Natural killer cell (primary cell): ENCODE data around the gene APOBEC3A. TPM values are rescaled to one million over a fixed set of nuclear protein-coding genes. Genes with fewer than 3 reads are reported as not detected.
"Not testable (repeated sequence)": the region's sequence is repeated elsewhere in the genome, so short reads cannot be mapped to it uniquely, and the experiment has no call there.

Source experiments
- ATAC-seq, 3 donors: fragments of 150-1000 bp in 2 of 3; fragments of 200-7000 bp in 1 of 3; cut with Tn5 transposase; 1 replicate in 1 of 3; 2 replicates in 2 of 3; pipeline ENCODE4 v1.10.0; 2021; ENCODE audit warnings: mild to moderate bottlenecking in 2 of 3, moderate library complexity in 2 of 3
- DNase-seq, 2 donors: peaks; one replicate each; pipeline versions ENCODE4 v3.0.0 to v3.0.0-alpha.2; 2013 to 2021; ENCODE audit warnings: mixed read lengths in 1 of 2
- H3K27ac ChIP-seq: one replicate; pipeline ENCODE4 v1.5.1; 2013; ENCODE audit warnings: mild to moderate bottlenecking, low read length
- H3K27me3 ChIP-seq: one replicate; pipeline ENCODE4 v1.6.1; 2013; ENCODE audit warnings: low read length; ENCODE audit not compliant: control insufficient read depth, insufficient read depth
- H3K36me3 ChIP-seq: one replicate; pipeline ENCODE4 v1.6.1; 2013; ENCODE audit warnings: low read length; ENCODE audit not compliant: control insufficient read depth, insufficient read depth
- H3K4me1 ChIP-seq: one replicate; pipeline ENCODE4 v1.6.1; 2013; ENCODE audit warnings: low read length; ENCODE audit not compliant: control insufficient read depth, insufficient read depth
- H3K4me3 ChIP-seq: one replicate; pipeline ENCODE4 v1.5.1; 2013; ENCODE audit warnings: low read length
- H3K9me3 ChIP-seq: one replicate; pipeline ENCODE4 v1.6.1; 2013; ENCODE audit warnings: low read length; ENCODE audit not compliant: control insufficient read depth, insufficient read depth
- H3K27ac Mint-ChIP-seq, 2 donors: one replicate each; pipeline ENCODE4 v1.8.0; 2022; ENCODE audit warnings: mild to moderate bottlenecking in 2 of 2, mixed read lengths in 2 of 2, moderate library complexity in 1 of 2
- H3K27me3 Mint-ChIP-seq, 2 donors: one replicate each; pipeline ENCODE4 v1.8.0; 2022; ENCODE audit warnings: low read depth in 2 of 2, mixed read lengths in 2 of 2
- H3K36me3 Mint-ChIP-seq: one replicate; pipeline ENCODE4 v1.8.0; 2022; ENCODE audit warnings: mixed read lengths
- H3K4me1 Mint-ChIP-seq, 2 donors: one replicate each; pipeline ENCODE4 v1.8.0; 2022; ENCODE audit warnings: mixed read lengths in 2 of 2
- H3K4me3 Mint-ChIP-seq: one replicate; pipeline ENCODE4 v1.8.0; 2022; ENCODE audit warnings: mild to moderate bottlenecking, moderate library complexity, mixed read lengths
- H3K9me3 Mint-ChIP-seq, 2 donors: one replicate each; pipeline ENCODE4 v1.8.0; 2022; ENCODE audit warnings: mixed read lengths in 2 of 2
- CTCF ChIP-seq: fragments of 200-600 bp; IDR thresholded peaks from one replicate; pipeline ENCODE4 v1.8.0; 2022; ENCODE audit warnings: antibody characterized with exemption
- WGBS: methylation state at CpG from one replicate; pipeline ENCODE4 v1.1.7; 2013; ENCODE audit warnings: missing lambda C conversion rate; ENCODE audit not compliant: insufficient coverage; 5-methylcytosine and 5-hydroxymethylcytosine counted together
- intact Hi-C: fragments of 100-400 bp; cut with micrococcal nuclease; formaldehyde crosslinking; loops from one replicate; pipeline ENCODE4 v1.14.2; 2022
- total RNA-seq, 4 donors: library from RNA; stranded (reverse); fragments of 120-200 nt in 1 of 4; gene quantifications; one replicate each; pipeline versions ENCODE4 v1.2.3 to v1.2.4, GENCODE V29; 2013 to 2022

Gene APOBEC3A
- total RNA-seq, 3 donors from 2014 or later (not counting 1 experiment from before 2014, with no cell fraction given): 0.66 to 48.1 (median 4.3) TPM

- DNase-seq (no peak), ATAC-seq (no peak)
- no peaks in the 10 kb centered on the region for H3K9me3 Mint-ChIP-seq
- peak overlapping the region in 1 of 2 donors; percentile 42 for H3K27ac Mint-ChIP-seq
- H3K36me3 ChIP-seq: no peaks in the 10 kb centered on the region
- H3K4me3 ChIP-seq: no peak overlapping the region
- peaks cover 0 to 21% of the 10 kb centered on the region in 2 donors for H3K4me1 Mint-ChIP-seq
- no peak overlapping the region for H3K4me3 Mint-ChIP-seq
- H3K27ac ChIP-seq: no peak overlapping the region
- no peaks in the 10 kb centered on the region for H3K9me3 ChIP-seq
- peaks cover 34% of the 10 kb centered on the region for H3K4me1 ChIP-seq
- TF ChIP-seq CTCF: no peak
- WGBS: 95% methylated on average over 3 of the region's 3 CpGs
- no peaks in the 10 kb centered on the region for H3K36me3 Mint-ChIP-seq
- intact Hi-C loops: no loop called here
- no peaks in the 10 kb centered on the region for H3K27me3 ChIP-seq
- no peaks in the 10 kb centered on the region for H3K27me3 Mint-ChIP-seq
Measured at GRCh38 chr22:38986629-38987028, 29.2 kb downstream of the APOBEC3A start.

- H3K9me3 ChIP-seq: no peaks in the 10 kb centered on the region
- H3K4me3 Mint-ChIP-seq: no peak overlapping the region
- no peak overlapping the region for H3K4me3 ChIP-seq
- H3K27me3 ChIP-seq: no peaks in the 10 kb centered on the region
- H3K4me1 Mint-ChIP-seq: peaks cover 0 to 14% of the 10 kb centered on the region in 2 donors
- 92% methylated on average over 8 of the region's 8 CpGs for WGBS
- no peak for TF ChIP-seq CTCF
- no peaks in the 10 kb centered on the region for H3K36me3 ChIP-seq
- H3K27ac ChIP-seq: no peak overlapping the region
- H3K27me3 Mint-ChIP-seq: peaks cover 0 to under 1% of the 10 kb centered on the region in 2 donors
- peaks cover 27% of the 10 kb centered on the region for H3K4me1 ChIP-seq
- no peaks in the 10 kb centered on the region for H3K36me3 Mint-ChIP-seq
- H3K9me3 Mint-ChIP-seq: no peaks in the 10 kb centered on the region
- H3K27ac Mint-ChIP-seq: no peak overlapping the region
- ATAC-seq (no peak), DNase-seq (no peak)
- intact Hi-C loops: no loop called here
Measured at GRCh38 chr22:38987171-38987895, 29.9 kb downstream of the APOBEC3A start.

- no peaks in the 10 kb centered on the region for H3K9me3 ChIP-seq
- Mint-ChIP-seq H3K27me3 (peaks cover 0 to 6% of the 10 kb centered on the region in 2 donors), H3K9me3 (no peaks in the 10 kb centered on the region), H3K4me3 (no peak overlapping the region), H3K27ac (no peak overlapping the region), H3K36me3 (no peaks in the 10 kb centered on the region), H3K4me1 (peaks cover 0 to 9% of the 10 kb centered on the region in 2 donors)
- peak in 1 of 2 donors; percentile 55 for DNase-seq
- H3K36me3 ChIP-seq: no peaks in the 10 kb centered on the region
- intact Hi-C loops: no loop called here
- no peak overlapping the region for H3K27ac ChIP-seq
- no peak overlapping the region for H3K4me3 ChIP-seq
- ATAC-seq: no peak
- WGBS: 69% methylated on average over 6 of the region's 6 CpGs
- H3K27me3 ChIP-seq: no peaks in the 10 kb centered on the region
- no peak for TF ChIP-seq CTCF
- peaks cover 23% of the 10 kb centered on the region for H3K4me1 ChIP-seq
Measured at GRCh38 chr22:38989466-38989865, 32.1 kb downstream of the APOBEC3A start.

- H3K27me3 Mint-ChIP-seq, H3K27ac ChIP-seq, H3K27ac Mint-ChIP-seq, H3K9me3 Mint-ChIP-seq, intact Hi-C loops, H3K4me3 Mint-ChIP-seq, H3K9me3 ChIP-seq, ATAC-seq, H3K4me1 Mint-ChIP-seq, H3K36me3 ChIP-seq, H3K27me3 ChIP-seq, H3K36me3 Mint-ChIP-seq, DNase-seq, H3K4me3 ChIP-seq: not testable (repeated sequence)
- WGBS: 44% methylated on average over 9 of the region's 12 CpGs
- peaks cover 15% of the 10 kb centered on the region for H3K4me1 ChIP-seq
Measured at GRCh38 chr22:38992871-38993371, 35.5 kb downstream of the APOBEC3A start.
